ENCODE results near the gene KIAA1586. TPM values are rescaled to one million over a fixed set of nuclear protein-coding genes. Genes with fewer than 3 reads are reported as not detected.
A peak's percentile ranks its signal among the peaks of the same experiment; 100 is the strongest.
"Not testable (repeated sequence)": the region's sequence is repeated elsewhere in the genome, so short reads cannot be mapped to it uniquely, and the experiment has no call there.

KIAA1586 gene
- total and polyA plus RNA-seq, 9 of the 15 experiments (the other 6 are each of a cell fraction or from before 2014, with no cell fraction given), result 23.4 to 43.6 (median 29.5) TPM

DNA sequence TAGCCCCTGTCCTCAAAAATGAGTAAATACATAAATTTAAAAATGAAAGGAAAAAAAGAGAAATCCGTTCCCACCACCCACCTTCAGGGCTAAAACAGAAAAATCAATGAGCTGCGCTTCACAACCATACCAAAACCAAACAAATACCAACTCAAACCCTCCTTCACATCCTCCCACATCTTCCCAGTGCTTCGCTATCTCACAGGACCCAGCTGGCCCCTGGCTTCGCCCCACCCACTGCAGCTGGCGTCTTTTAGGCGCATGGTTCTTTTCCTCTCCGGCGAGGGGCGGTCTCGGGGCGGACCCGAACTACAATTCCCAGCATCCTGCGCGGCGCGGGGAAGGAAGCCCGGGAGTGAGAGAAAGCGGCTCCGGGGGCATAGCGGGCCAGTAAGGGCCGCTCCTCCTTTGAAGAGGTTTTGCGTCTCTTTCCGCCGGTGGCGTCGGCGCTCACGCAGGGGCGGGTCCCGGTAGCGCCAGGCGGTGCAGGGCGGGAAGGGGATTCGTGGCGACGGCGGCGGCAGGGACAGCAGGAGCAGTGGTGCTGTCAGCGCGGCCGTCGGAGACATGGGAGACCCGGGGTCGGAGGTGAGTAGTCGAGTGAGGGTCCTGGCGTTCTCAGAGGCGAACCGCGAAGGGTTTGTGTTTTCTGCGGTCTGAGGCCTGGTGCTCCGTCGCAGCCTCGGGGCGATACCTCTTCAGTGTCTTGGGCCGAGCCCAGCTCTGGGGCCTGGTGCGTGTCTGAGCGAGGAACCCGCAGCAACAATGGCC lies 43.4 kb downstream of the KIAA1586 start, which contains the start of gene ZNF451 (continued):
- TF ChIP-seq, protein P1, sequence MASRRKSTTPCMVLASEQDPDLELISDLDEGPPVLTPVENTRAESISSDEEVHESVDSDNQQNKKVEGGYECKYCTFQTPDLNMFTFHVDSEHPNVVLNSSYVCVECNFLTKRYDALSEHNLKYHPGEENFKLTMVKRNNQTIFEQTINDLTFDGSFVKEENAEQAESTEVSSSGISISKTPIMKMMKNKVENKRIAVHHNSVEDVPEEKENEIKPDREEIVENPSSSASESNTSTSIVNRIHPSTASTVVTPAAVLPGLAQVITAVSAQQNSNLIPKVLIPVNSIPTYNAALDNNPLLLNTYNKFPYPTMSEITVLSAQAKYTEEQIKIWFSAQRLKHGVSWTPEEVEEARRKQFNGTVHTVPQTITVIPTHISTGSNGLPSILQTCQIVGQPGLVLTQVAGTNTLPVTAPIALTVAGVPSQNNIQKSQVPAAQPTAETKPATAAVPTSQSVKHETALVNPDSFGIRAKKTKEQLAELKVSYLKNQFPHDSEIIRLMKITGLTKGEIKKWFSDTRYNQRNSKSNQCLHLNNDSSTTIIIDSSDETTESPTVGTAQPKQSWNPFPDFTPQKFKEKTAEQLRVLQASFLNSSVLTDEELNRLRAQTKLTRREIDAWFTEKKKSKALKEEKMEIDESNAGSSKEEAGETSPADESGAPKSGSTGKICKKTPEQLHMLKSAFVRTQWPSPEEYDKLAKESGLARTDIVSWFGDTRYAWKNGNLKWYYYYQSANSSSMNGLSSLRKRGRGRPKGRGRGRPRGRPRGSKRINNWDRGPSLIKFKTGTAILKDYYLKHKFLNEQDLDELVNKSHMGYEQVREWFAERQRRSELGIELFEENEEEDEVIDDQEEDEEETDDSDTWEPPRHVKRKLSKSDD (conservative IDR thresholded peaks at IDR 0.05; ENCODE audit: low read length), result no peak
- TF ChIP-seq ZNF57 (CRISPR knock-in tag; IDR thresholded peaks at IDR 0.05) (no peak), ZFX (CRISPR knock-in tag; IDR thresholded peaks at IDR 0.05) (peak; percentile 89)

- H3K27me3 ChIP-seq (ENCODE audit: control insufficient read depth in 2 of 2, insufficient read depth in 2 of 2, low read length in 2 of 2); H3K9me3 ChIP-seq (replicated peaks; ENCODE audit: control insufficient read depth, insufficient read depth, low read depth, low read length); H3K4me2 ChIP-seq (ENCODE audit: insufficient read depth, low read length); H2AFZ ChIP-seq (ENCODE audit: low read depth, low read length); CTCF ChIA-PET (ENCODE audit: low intra/inter-chr PET ratio); in situ Hi-C loops (cut with MboI); DNase-seq (ENCODE audit: extremely low read depth in 1 of 4, low spot score in 3 of 4); POLR2A ChIA-PET; H4K20me1 ChIP-seq (replicated peaks; ENCODE audit: control insufficient read depth, insufficient read depth, low read length); H3K27ac ChIP-seq (ENCODE audit: extremely low read depth, low read depth, low read length); H3K9me1 ChIP-seq (ENCODE audit: control insufficient read depth, insufficient read depth, low read length): not testable (repeated sequence)
- FAIRE-seq (peak; percentile 100), ATAC-seq (peak; percentile 62)
- Histone ChIP-seq H3K36me3 (ENCODE audit: control insufficient read depth, insufficient read depth, low read length) (peaks cover 41% of the 10 kb centered on the region), H3K4me3 (peak overlapping the region; percentile 52), H3K9ac (ENCODE audit: insufficient read depth in 1 of 2, low read depth in 2 of 2, low read length in 2 of 2) (peak overlapping the region in 1 of 2 experiments; percentile 80; a peak in 1 of 4 replicates), H3K4me1 (replicated peaks in 1 of 2; ENCODE audit: control insufficient read depth in 2 of 2, insufficient read depth in 2 of 2, low read length in 2 of 2) (peaks cover 9 to 25% of the 10 kb centered on the region in 2 experiments), H3K79me2 (ENCODE audit: control insufficient read depth, insufficient read depth, low read length) (peaks cover 50% of the 10 kb centered on the region)
- BruUV-seq (replicated peaks), result TSS peak; percentile 69
- WGBS (ENCODE audit: insufficient coverage, low coverage, missing lambda C conversion rate), result no CpG with 5 or more reads among the region's 27 CpGs
- intact Hi-C loops (cut with micrococcal nuclease), result loop anchor here (5.0 kb wide), 2 partner anchors 82 to 127 kb away; partner anchors contain the start of gene BAG2
Measured at GRCh38 chr6:57090458-57091067, 44.1 kb downstream of the KIAA1586 start.
